ENCODE measurements around the gene DLGAP1.

DLGAP1 gene

DNA sequence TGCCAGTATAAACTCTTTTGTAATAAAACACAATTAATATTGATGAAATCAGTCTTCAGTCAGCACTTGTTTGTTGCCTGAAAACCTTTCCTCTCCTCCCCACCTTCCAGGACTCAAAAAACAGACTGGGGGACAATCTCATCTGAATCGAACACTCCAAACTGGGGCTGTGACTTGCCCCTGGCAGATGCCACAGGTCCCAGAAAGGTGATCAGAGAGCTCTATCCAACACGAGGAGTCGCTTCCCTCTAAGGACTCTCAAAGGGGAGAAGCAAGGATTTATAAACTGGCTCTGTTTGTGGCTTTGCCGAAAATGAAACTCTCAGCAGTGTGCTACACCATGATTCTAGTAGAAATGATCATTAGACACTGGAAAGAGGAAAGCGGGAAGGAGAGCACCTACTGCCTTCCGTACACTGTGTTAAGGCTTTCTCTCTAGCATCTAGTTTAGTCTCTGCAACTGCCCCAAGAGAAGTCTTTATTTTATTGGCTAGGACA, 805.9 kb downstream of the DLGAP1 start:
- no peaks in the 10 kb centered on the region for H3K27me3 ChIP-seq (ENCODE audit: control insufficient read depth in 1 of 2, insufficient read depth in 2 of 2, low read length in 2 of 2)
- H3K9ac ChIP-seq (ENCODE audit: low read depth in 1 of 2, low read length in 2 of 2): peak overlapping the region in 1 of 2 donors; percentile 12
- no peaks in the 10 kb centered on the region for H3K9me3 ChIP-seq (ENCODE audit: control insufficient read depth in 1 of 2, low read length in 2 of 2)
- no peaks in the 10 kb centered on the region for H3K36me3 ChIP-seq (ENCODE audit: control insufficient read depth in 1 of 2, insufficient read depth in 2 of 2, low read length in 2 of 2)
- H3K4me1 ChIP-seq (ENCODE audit: control insufficient read depth in 1 of 2, insufficient read depth in 2 of 2, low read length in 2 of 2): peaks cover 20 to 26% of the 10 kb centered on the region in 2 donors
- H3K4me3 ChIP-seq (ENCODE audit: low read depth in 1 of 2, low read length in 2 of 2): no peak overlapping the region
- no peak overlapping the region for H3K27ac ChIP-seq (ENCODE audit: low read depth, low read length)

DNA sequence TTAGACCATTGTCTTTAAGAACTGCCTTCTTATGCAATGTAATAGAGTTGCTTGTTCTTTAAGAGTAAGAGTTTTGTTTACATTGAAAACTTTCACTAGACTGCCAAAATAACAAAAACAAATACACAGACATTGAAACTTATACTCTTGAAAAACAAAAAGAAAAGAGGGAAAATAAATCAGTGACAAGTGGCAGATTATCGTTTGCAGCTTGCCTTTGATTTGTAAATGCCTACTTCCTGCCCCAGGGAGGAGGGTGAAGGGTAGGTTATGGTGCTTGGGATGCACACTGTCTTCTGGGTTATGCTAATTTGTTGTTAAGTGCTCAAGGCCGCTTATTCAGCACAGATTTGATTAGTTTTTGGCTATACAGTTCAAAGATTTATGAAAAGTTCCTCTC, 806.5 kb downstream of the DLGAP1 start:
- H3K27ac ChIP-seq (ENCODE audit: low read depth, low read length): no peak overlapping the region
- H3K9me3 ChIP-seq (ENCODE audit: control insufficient read depth in 1 of 2, low read length in 2 of 2): no peaks in the 10 kb centered on the region
- H3K27me3 ChIP-seq (ENCODE audit: control insufficient read depth in 1 of 2, insufficient read depth in 2 of 2, low read length in 2 of 2): no peaks in the 10 kb centered on the region
- no peak overlapping the region for H3K9ac ChIP-seq (ENCODE audit: low read depth in 1 of 2, low read length in 2 of 2)
- H3K4me1 ChIP-seq (ENCODE audit: control insufficient read depth in 1 of 2, insufficient read depth in 2 of 2, low read length in 2 of 2): peaks cover 15 to 20% of the 10 kb centered on the region in 2 donors
- H3K36me3 ChIP-seq (ENCODE audit: control insufficient read depth in 1 of 2, insufficient read depth in 2 of 2, low read length in 2 of 2): no peaks in the 10 kb centered on the region
- H3K4me3 ChIP-seq (ENCODE audit: low read depth in 1 of 2, low read length in 2 of 2): no peak overlapping the region

DNA sequence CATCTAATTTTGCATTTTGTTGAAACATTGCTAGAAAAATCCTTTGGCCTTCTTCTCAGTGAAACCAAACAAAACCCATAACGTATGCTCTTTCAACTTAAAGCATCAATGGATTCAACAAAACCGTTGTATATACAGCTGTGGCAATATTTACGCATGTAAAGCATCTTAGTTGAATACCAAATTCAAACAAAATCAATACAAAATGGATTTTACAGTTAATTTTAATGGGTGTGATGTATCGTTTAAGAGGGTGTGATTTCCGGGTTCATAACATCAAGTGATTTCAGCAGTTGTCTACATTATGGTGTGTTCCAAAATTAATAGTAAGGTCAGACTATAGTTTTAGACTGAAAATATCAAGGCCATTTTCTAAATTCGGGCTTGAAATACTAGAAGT, 806.9 kb downstream of the DLGAP1 start:
- Histone ChIP-seq H3K27ac (ENCODE audit: low read depth, low read length) (no peak overlapping the region), H3K4me1 (ENCODE audit: control insufficient read depth in 1 of 2, insufficient read depth in 2 of 2, low read length in 2 of 2) (peaks cover 10 to 16% of the 10 kb centered on the region in 2 donors), H3K36me3 (ENCODE audit: control insufficient read depth in 1 of 2, insufficient read depth in 2 of 2, low read length in 2 of 2) (no peaks in the 10 kb centered on the region), H3K9ac (ENCODE audit: low read depth in 1 of 2, low read length in 2 of 2) (no peak overlapping the region), H3K27me3 (ENCODE audit: control insufficient read depth in 1 of 2, insufficient read depth in 2 of 2, low read length in 2 of 2) (no peaks in the 10 kb centered on the region), H3K9me3 (ENCODE audit: control insufficient read depth in 1 of 2, low read length in 2 of 2) (no peaks in the 10 kb centered on the region), H3K4me3 (ENCODE audit: low read depth in 1 of 2, low read length in 2 of 2) (no peak overlapping the region)

DNA sequence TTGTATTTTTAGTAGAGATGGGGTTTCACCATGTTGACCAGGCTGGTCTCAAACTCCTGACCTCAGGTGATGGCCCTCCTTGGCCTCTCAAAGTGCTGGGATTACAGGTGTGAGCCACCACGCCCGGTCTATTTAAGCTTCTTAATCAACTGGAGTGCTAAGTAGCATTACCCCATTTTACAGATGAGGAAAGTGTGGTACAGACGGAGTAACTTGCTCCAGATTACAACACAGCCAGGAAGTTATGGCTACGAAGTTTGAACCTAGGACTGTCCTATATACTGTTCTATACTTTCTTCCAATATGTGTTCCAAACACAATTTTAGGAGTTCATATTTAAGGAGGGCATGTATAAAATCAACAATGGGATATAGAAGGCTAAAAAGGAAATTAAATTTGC, 807.5 kb downstream of the DLGAP1 start:
- H3K4me3 ChIP-seq (ENCODE audit: low read depth in 1 of 2, low read length in 2 of 2): no peak overlapping the region
- no peak overlapping the region for H3K9ac ChIP-seq (ENCODE audit: low read depth in 1 of 2, low read length in 2 of 2)
- H3K36me3 ChIP-seq (ENCODE audit: control insufficient read depth in 1 of 2, insufficient read depth in 2 of 2, low read length in 2 of 2): no peaks in the 10 kb centered on the region
- no peaks in the 10 kb centered on the region for H3K27me3 ChIP-seq (ENCODE audit: control insufficient read depth in 1 of 2, insufficient read depth in 2 of 2, low read length in 2 of 2)
- H3K4me1 ChIP-seq (ENCODE audit: control insufficient read depth in 1 of 2, insufficient read depth in 2 of 2, low read length in 2 of 2): peaks cover 5 to 12% of the 10 kb centered on the region in 2 donors
- H3K27ac ChIP-seq (ENCODE audit: low read depth, low read length): no peak overlapping the region
- H3K9me3 ChIP-seq (ENCODE audit: control insufficient read depth in 1 of 2, low read length in 2 of 2): no peaks in the 10 kb centered on the region

DNA sequence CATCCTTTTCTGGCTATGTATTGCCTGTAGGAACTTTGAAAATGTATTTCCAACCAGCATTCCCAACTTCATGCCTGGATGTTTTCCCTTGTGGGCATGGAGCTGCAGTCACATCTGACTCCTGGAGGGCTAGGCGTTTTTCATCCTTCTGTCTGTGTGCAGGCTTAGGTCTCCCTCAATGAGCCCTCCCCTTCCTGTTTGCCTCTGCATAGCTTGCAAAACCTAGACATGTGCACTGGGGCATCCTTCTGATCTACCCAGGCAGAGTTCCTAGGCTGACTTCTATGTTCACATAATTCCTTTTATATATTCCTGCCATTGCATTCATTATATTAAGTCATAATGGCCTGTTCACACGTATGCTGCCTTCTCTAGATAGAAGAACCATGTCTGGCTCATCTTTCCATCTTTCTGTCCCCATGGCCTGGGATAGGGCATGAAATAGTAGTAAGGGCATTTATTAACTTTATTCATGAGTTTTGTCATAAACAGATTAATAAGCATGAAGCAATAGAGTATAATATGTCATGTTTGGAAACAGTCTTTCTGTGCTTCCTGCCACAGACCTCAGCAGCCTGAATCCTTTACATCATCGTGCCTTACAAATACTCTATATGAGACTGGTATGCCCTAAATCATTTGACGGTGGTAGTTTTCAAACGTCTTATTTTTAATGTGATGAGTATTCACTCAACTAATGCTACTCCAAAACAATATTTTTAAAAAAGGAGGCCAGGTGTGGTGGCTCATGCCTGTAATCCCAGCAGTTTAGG, 809.5 kb downstream of the DLGAP1 start:
- Histone ChIP-seq H3K36me3 (ENCODE audit: control insufficient read depth in 1 of 2, insufficient read depth in 2 of 2, low read length in 2 of 2) (no peaks in the 10 kb centered on the region), H3K27me3 (ENCODE audit: control insufficient read depth in 1 of 2, insufficient read depth in 2 of 2, low read length in 2 of 2) (no peaks in the 10 kb centered on the region), H3K27ac (ENCODE audit: low read depth, low read length) (no peak overlapping the region), H3K9me3 (ENCODE audit: control insufficient read depth in 1 of 2, low read length in 2 of 2) (no peaks in the 10 kb centered on the region), H3K9ac (ENCODE audit: low read depth in 1 of 2, low read length in 2 of 2) (no peak overlapping the region), H3K4me1 (ENCODE audit: control insufficient read depth in 1 of 2, insufficient read depth in 2 of 2, low read length in 2 of 2) (peaks cover 0 to 7% of the 10 kb centered on the region in 2 donors), H3K4me3 (ENCODE audit: low read depth in 1 of 2, low read length in 2 of 2) (no peak overlapping the region)

DNA sequence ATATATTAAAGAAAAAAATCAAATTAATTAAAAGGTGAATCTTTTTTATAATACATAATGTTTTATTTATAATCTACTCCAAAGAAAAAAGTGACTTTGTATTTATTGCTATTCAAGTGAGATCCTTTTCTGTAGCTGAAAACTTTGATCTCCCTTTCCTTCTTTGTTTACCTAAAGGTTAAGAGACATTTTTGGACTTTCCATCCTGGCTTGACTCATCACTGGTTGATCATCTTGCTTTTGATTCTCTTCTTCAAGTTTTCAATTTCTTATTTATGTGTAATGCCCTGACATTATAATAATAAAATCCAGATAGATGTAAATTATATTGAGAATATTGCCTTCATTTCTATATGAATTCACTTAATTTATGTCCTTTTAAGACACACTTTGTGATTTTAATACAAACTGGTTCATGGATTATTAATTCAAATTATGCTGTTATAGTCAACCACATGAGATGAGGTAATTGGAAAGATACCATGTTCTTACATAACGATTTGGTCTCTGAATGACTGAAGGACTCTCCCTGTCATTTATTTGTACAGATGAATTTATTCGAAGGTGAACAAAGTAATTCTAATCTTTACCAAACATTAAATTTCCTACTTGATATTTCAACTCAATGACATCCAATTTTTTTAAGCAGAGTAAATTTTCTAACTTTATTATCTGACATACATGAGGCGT, 820.7 kb downstream of the DLGAP1 start:
- Histone ChIP-seq H3K9ac (ENCODE audit: low read depth in 1 of 2, low read length in 2 of 2) (no peak overlapping the region), H3K4me3 (ENCODE audit: low read depth in 1 of 2, low read length in 2 of 2) (no peak overlapping the region), H3K27ac (ENCODE audit: low read depth, low read length) (no peak overlapping the region), H3K4me1 (ENCODE audit: control insufficient read depth in 1 of 2, insufficient read depth in 2 of 2, low read length in 2 of 2) (peaks cover 0 to 3% of the 10 kb centered on the region in 2 donors), H3K9me3 (ENCODE audit: control insufficient read depth in 1 of 2, low read length in 2 of 2) (no peaks in the 10 kb centered on the region), H3K27me3 (ENCODE audit: control insufficient read depth in 1 of 2, insufficient read depth in 2 of 2, low read length in 2 of 2) (no peaks in the 10 kb centered on the region), H3K36me3 (ENCODE audit: control insufficient read depth in 1 of 2, insufficient read depth in 2 of 2, low read length in 2 of 2) (no peaks in the 10 kb centered on the region)

DNA sequence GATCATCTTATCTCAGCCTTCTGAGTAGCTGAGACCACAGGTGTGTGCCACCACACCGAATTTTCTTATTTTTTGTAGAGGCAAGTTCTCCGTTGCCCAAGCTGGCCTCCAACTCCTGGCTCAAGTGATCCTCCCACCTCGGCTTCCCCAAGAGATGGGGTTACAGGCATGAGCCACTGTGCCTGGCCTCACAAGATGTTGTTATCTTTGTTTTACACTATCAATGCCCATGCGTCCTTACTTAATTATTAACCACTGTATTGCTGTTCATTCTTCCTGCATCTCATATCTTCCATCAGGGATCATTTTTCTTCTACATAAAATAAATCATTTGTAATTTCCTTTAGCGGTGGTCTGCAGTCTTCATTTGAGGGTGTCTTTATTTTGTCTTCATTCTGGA, 823.2 kb downstream of the DLGAP1 start:
- H3K4me3 ChIP-seq (ENCODE audit: low read depth in 1 of 2, low read length in 2 of 2): no peak overlapping the region
- no peaks in the 10 kb centered on the region for H3K36me3 ChIP-seq (ENCODE audit: control insufficient read depth in 1 of 2, insufficient read depth in 2 of 2, low read length in 2 of 2)
- H3K27ac ChIP-seq (ENCODE audit: low read depth, low read length): no peak overlapping the region
- H3K4me1 ChIP-seq (ENCODE audit: control insufficient read depth in 1 of 2, insufficient read depth in 2 of 2, low read length in 2 of 2): peaks cover 0 to 3% of the 10 kb centered on the region in 2 donors
- no peaks in the 10 kb centered on the region for H3K27me3 ChIP-seq (ENCODE audit: control insufficient read depth in 1 of 2, insufficient read depth in 2 of 2, low read length in 2 of 2)
- no peak overlapping the region for H3K9ac ChIP-seq (ENCODE audit: low read depth in 1 of 2, low read length in 2 of 2)
- no peaks in the 10 kb centered on the region for H3K9me3 ChIP-seq (ENCODE audit: control insufficient read depth in 1 of 2, low read length in 2 of 2)

DNA sequence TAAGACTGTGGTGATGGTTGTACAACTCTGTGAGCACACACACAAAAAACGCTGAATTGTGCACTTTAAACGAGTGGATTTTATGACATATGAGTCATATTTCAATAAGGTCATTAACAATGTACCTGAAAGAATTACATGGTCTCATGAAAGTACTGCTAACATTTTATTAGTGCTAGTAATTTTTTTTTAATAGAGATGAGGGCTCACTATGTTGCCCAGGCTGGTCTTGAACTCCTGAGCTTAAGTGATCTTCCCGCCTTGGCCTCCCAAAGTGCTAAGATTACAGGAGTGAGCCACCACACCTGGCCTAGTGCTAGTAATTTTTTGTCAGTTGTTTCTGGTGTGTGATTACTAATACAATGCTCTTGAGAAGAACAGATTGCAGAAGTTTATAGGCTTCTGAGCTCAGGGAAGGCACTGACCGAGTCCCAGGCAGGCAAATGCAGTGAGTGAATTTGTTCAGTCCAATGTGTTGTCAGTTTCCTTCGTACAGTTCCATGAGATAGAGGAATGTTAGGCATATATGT, 828.1 kb downstream of the DLGAP1 start:
- Histone ChIP-seq H3K9ac (ENCODE audit: low read depth in 1 of 2, low read length in 2 of 2) (no peak overlapping the region), H3K27me3 (ENCODE audit: control insufficient read depth in 1 of 2, insufficient read depth in 2 of 2, low read length in 2 of 2) (no peaks in the 10 kb centered on the region), H3K4me3 (ENCODE audit: low read depth in 1 of 2, low read length in 2 of 2) (no peak overlapping the region), H3K4me1 (ENCODE audit: control insufficient read depth in 1 of 2, insufficient read depth in 2 of 2, low read length in 2 of 2) (peaks cover 27 to 34% of the 10 kb centered on the region in 2 donors), H3K9me3 (ENCODE audit: control insufficient read depth in 1 of 2, low read length in 2 of 2) (no peaks in the 10 kb centered on the region), H3K36me3 (ENCODE audit: control insufficient read depth in 1 of 2, insufficient read depth in 2 of 2, low read length in 2 of 2) (no peaks in the 10 kb centered on the region), H3K27ac (ENCODE audit: low read depth, low read length) (no peak overlapping the region)

DNA sequence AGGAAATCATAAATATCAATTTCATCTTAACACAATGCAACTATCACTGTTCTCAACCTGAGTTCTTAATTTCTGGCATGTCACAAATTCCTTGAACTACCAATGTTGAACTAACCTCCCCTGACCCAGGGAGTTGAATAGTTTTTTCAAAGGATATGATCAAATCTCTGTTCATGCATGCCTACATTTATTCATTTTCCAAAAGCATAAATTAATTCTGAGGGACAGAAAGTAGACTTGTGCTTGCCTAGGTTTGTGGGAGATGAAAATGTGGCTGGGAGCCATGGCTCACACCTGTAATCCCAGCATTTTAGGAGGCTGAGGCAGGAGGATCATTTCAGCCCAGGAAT, 829.4 kb downstream of the DLGAP1 start:
- no peaks in the 10 kb centered on the region for H3K36me3 ChIP-seq (ENCODE audit: control insufficient read depth in 1 of 2, insufficient read depth in 2 of 2, low read length in 2 of 2)
- H3K4me3 ChIP-seq (ENCODE audit: low read depth in 1 of 2, low read length in 2 of 2): no peak overlapping the region
- no peak overlapping the region for H3K9ac ChIP-seq (ENCODE audit: low read depth in 1 of 2, low read length in 2 of 2)
- H3K9me3 ChIP-seq (ENCODE audit: control insufficient read depth in 1 of 2, low read length in 2 of 2): no peaks in the 10 kb centered on the region
- peaks cover 32 to 44% of the 10 kb centered on the region in 2 donors for H3K4me1 ChIP-seq (ENCODE audit: control insufficient read depth in 1 of 2, insufficient read depth in 2 of 2, low read length in 2 of 2)
- no peaks in the 10 kb centered on the region for H3K27me3 ChIP-seq (ENCODE audit: control insufficient read depth in 1 of 2, insufficient read depth in 2 of 2, low read length in 2 of 2)
- no peak overlapping the region for H3K27ac ChIP-seq (ENCODE audit: low read depth, low read length)

Measured in duodenal mucosa (tissue), 2 donors.